DND-41 (cell line): ENCODE results near the gene OLFML2A.
A peak's percentile ranks its signal among the peaks of the same experiment; 100 is the strongest.

Experiments
- ATAC-seq: fragments of 200-7000 bp; cut with Tn5 transposase; 3 replicates; pipeline ENCODE4 v1.9.1; 2021; ENCODE audit warnings: low read depth; ENCODE audit not compliant: insufficient read depth
- DNase-seq: peaks from one replicate; pipeline ENCODE4 v3.0.0-alpha.2; 2020
- H2AFZ ChIP-seq: 2 replicates; pipeline ENCODE4 v1.6.0; 2012; ENCODE audit warnings: low read depth, low read length
- H3K27ac ChIP-seq: 2 replicates; pipeline ENCODE4 v1.5.1; 2012; ENCODE audit warnings: low read length, inconsistent platforms
- H3K27me3 ChIP-seq: fragments of 200-600 bp; sonication (generic); 2 replicates; pipeline ENCODE4 v1.6.0; 2012; ENCODE audit warnings: low read length, mild to moderate bottlenecking, inconsistent platforms; ENCODE audit not compliant: insufficient read depth, poor library complexity
- H3K36me3 ChIP-seq: 2 replicates; pipeline ENCODE4 v1.5.1; 2012; ENCODE audit warnings: low read length, inconsistent platforms; ENCODE audit not compliant: insufficient read depth
- H3K4me1 ChIP-seq: 2 replicates; pipeline ENCODE4 v1.5.1; 2012; ENCODE audit warnings: mild to moderate bottlenecking, low read length; ENCODE audit not compliant: insufficient read depth
- H3K4me2 ChIP-seq: 2 replicates; pipeline ENCODE4 v1.6.0; 2012; ENCODE audit warnings: mild to moderate bottlenecking, moderate library complexity, low read length, inconsistent platforms; ENCODE audit not compliant: insufficient read depth
- H3K4me3 ChIP-seq, 2 experiments: fragments of 200-600 bp in 1 of 2; shearing (Covaris generic) in 1 of 2; 2 replicates each; pipeline ENCODE4 v1.5.1; 2012 to 2016; ENCODE audit warnings: inconsistent platforms in 2 of 2, low read length in 2 of 2, mild to moderate bottlenecking in 2 of 2, low read depth in 1 of 2, moderate library complexity in 1 of 2
- H3K79me2 ChIP-seq: 2 replicates; pipeline ENCODE4 v1.6.0; 2012; ENCODE audit warnings: low read length, inconsistent platforms; ENCODE audit not compliant: insufficient read depth
- H3K9ac ChIP-seq: 2 replicates; pipeline ENCODE4 v1.6.0; 2012; ENCODE audit warnings: low read depth, mild to moderate bottlenecking, inconsistent platforms, low read length, moderate library complexity
- H3K9me3 ChIP-seq: 2 replicates; pipeline ENCODE4 v1.5.1; 2012; ENCODE audit warnings: low read length, moderate library complexity, mild to moderate bottlenecking, inconsistent platforms; ENCODE audit not compliant: insufficient read depth, severe bottlenecking
- H4K20me1 ChIP-seq: 2 replicates; pipeline ENCODE4 v1.6.0; 2012; ENCODE audit warnings: low read length; ENCODE audit not compliant: insufficient read depth
- EZH2 ChIP-seq: IDR thresholded peaks from 3 replicates; pipeline ENCODE4 v1.6.1; 2012; ENCODE audit warnings: borderline replicate concordance, low read depth, mild to moderate bottlenecking, moderate library complexity, low read length, inconsistent platforms; ENCODE audit not compliant: severe bottlenecking
- TF ChIP-seq, protein P1 (sequence below): IDR thresholded peaks from 2 replicates; pipeline ENCODE4 v1.5.1; 2012; ENCODE audit warnings: borderline replicate concordance, low read length, moderate library complexity, mild to moderate bottlenecking; ENCODE audit not compliant: poor library complexity, severe bottlenecking; ENCODE audit errors: extremely low read depth

The OLFML2A gene

DNA sequence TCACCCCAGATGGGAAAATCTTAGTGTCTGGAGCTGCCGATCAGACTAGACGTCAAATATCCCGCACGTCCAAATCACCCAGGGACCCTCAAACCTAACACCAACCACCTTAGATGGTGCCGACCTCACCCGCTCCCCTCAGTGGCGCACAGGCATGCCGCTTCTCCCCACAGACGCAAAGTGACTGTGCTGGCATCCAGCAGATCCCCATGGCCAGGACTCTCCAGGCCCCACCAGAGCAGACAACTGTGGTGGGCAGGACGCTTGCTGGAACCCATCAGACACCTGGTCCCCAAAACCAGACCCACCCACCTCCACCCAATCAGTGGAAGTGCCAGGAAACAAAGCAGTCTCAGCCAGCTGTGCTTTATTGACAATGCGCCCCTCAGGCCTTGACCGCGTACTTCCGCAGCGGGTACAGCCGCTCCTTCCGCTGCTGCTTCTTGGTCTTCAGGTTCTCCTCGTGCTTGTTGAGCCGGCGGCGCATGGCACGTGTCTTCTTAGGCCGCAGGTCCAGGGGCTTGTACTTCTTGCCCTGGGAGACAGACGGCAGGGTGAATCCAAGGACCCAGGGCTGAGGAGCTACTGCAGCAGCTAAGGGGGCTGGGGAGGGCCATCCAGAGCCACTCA, 80.7 kb downstream of the OLFML2A start:
- Histone ChIP-seq H3K36me3 (peaks cover 55% of the 10 kb centered on the region), H3K9ac (no peak overlapping the region), H2AFZ (no peak overlapping the region), H3K4me3 (no peak overlapping the region), H4K20me1 (peaks cover 62% of the 10 kb centered on the region), H3K79me2 (peaks cover 32% of the 10 kb centered on the region), H3K9me3 (no peaks in the 10 kb centered on the region), H3K27me3 (no peaks in the 10 kb centered on the region), H3K4me2 (no peak overlapping the region), H3K4me1 (peaks cover 36% of the 10 kb centered on the region), H3K27ac (no peak overlapping the region)
- TF ChIP-seq, protein P1, sequence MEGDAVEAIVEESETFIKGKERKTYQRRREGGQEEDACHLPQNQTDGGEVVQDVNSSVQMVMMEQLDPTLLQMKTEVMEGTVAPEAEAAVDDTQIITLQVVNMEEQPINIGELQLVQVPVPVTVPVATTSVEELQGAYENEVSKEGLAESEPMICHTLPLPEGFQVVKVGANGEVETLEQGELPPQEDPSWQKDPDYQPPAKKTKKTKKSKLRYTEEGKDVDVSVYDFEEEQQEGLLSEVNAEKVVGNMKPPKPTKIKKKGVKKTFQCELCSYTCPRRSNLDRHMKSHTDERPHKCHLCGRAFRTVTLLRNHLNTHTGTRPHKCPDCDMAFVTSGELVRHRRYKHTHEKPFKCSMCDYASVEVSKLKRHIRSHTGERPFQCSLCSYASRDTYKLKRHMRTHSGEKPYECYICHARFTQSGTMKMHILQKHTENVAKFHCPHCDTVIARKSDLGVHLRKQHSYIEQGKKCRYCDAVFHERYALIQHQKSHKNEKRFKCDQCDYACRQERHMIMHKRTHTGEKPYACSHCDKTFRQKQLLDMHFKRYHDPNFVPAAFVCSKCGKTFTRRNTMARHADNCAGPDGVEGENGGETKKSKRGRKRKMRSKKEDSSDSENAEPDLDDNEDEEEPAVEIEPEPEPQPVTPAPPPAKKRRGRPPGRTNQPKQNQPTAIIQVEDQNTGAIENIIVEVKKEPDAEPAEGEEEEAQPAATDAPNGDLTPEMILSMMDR = no peak
- TF ChIP-seq EZH2 = no peak
- ATAC-seq (no peak), DNase-seq (no peak)

DNA sequence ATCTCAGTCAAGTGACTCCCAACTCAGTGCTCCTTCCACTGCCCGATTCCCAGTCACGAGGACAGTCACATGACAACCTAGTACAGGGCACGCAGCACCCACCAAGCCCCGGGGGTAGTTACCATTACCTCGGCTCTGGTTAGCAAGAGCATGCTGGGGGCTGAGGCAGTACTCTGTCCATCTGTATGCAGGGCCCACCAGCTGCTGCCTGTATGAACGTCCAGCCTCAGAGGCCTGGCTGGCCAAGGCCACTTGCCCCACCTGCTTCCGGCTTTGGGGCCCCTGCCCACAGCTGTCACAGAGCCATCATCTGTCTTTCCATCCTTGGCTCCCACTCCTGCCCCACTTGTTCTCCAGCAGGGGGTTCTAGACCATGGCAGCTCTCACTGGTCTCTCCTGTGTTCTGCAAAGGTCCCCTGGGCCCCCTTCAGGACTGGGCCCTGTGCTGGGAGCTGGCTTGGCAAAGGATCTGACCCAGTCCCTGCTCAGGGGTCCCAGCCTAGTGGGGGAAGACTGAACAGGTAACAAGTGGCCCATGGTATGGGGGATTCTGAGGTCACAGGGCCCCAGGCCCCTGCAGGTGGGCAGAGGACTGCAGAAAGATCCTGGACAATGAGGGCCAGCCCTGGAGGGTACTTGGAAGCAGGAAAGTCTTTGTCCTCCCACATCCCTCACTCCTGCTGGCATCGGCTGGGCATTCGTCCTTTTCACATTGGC, 81.6 kb downstream of the OLFML2A start:
- Histone ChIP-seq H3K27me3 (no peaks in the 10 kb centered on the region), H3K79me2 (peaks cover 35% of the 10 kb centered on the region), H3K9ac (no peak overlapping the region), H4K20me1 (peaks cover 62% of the 10 kb centered on the region), H3K4me1 (peaks cover 37% of the 10 kb centered on the region), H3K4me2 (peak overlapping the region; percentile 93; the same call in 1 of the 2 replicates), H3K36me3 (peaks cover 55% of the 10 kb centered on the region), H3K9me3 (no peaks in the 10 kb centered on the region), H2AFZ (no peak overlapping the region), H3K4me3 (no peak overlapping the region), H3K27ac (no peak overlapping the region)
- DNase-seq = no peak
- TF ChIP-seq, protein P1 = no peak
- TF ChIP-seq EZH2 = no peak
- no peak for ATAC-seq

DNA sequence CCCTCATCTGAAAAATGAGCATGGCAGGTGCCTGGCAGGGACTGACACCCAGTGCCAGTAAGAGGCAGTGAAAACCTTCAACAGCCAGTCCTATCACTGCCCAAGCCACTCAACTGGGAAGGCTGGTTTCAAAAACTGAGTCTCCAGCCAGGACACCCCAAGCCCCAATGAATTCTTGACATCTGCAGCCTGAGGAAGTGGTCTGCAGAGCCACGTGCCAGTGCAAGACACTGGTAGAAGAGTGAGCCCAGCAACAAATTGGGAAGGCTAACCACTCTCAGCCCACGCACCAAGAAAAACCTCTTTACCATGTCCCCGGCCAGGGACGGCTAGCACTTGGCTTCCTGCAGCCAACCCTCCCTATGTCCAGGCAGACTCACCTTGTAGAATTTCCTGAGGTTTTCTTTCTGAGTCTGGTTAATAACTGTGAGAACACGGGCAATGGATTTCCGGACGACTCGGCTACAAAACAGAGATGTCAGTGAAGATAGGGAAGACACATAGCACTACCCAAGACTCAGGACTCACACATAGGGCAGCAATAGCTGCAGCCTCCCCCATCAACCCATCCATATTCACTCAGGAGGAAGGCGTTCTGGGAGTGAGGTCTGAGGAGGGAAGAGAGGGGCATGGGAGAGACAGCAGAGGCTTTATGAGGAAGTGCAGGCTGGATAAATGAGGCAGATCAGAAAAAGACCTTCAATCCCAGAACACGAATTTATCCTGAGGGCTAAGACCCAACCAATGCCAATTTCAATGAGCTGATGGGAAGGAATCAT, 83.1 kb downstream of the OLFML2A start:
- TF ChIP-seq, protein P1 = no peak
- no peak for TF ChIP-seq EZH2
- Histone ChIP-seq H3K36me3 (peaks cover 55% of the 10 kb centered on the region), H3K9me3 (no peaks in the 10 kb centered on the region), H3K79me2 (peaks cover 35% of the 10 kb centered on the region), H2AFZ (no peak overlapping the region), H3K4me3 (peak overlapping the region; percentile 61 to 92; a peak in 3 of 4 replicates), H3K4me1 (peaks cover 38% of the 10 kb centered on the region), H3K4me2 (peak overlapping the region; percentile 93), H4K20me1 (peaks cover 62% of the 10 kb centered on the region), H3K27ac (0 out of 2 replicates have a peak overlapping the region, but pooled peaks have one; percentile 91), H3K27me3 (no peaks in the 10 kb centered on the region), H3K9ac (peak overlapping the region; percentile 79)
- DNase-seq = no peak
- no peak for ATAC-seq
